Measurements from ENCODE around the gene PAM. TPM values are rescaled to one million over a fixed set of nuclear protein-coding genes. Genes with fewer than 3 reads are reported as not detected.

PAM gene
- total and polyA plus RNA-seq, 2 of the 13 experiments (the other 11 are each of a cell fraction or from before 2014, with no cell fraction given), result 20.2 to 79.1 TPM

DNA sequence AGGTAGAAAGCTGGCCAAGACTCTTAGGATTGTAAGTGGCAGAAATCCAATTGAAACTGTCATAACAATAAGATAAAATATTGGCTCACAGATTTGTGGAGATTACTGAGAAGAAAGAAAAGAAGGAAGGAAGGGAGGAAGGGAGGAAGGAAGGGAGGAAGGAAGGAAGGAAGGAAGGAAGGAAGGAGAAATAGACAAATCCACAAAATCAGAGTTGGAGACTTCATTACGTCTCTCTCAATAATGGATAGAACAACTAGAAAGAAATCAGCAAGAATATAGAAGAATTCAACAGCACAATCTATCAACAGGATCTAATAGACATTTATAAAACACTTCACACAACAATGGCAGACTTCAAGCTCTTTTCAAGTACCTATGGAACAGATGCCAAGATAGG lies 17.9 kb upstream of the PAM start:
- in situ Hi-C loops (cut with HindIII; ENCODE audit: extremely low pct_ligation_motif_present, low pct_unique_long_range_greater_than_20kb) (no loop called here), intact Hi-C loops (cut with micrococcal nuclease; ENCODE audit: unreplicated experiment) (no loop called here)
- Histone ChIP-seq H3K9ac (ENCODE audit: insufficient read depth, low read depth, low read length) (no peak overlapping the region), H3K9me3 (ENCODE audit: low read length) (no peaks in the 10 kb centered on the region), H3K4me2 (ENCODE audit: low read depth, low read length) (no peak overlapping the region), H3K79me2 (ENCODE audit: insufficient read depth, low read length) (no peaks in the 10 kb centered on the region), H3K4me3 (replicated peaks in 1 of 3; ENCODE audit: insufficient read depth in 1 of 3, low read depth in 2 of 3, low read length in 3 of 3) (no peak overlapping the region), H2AFZ (ENCODE audit: low read length) (no peak overlapping the region), H4K20me1 (ENCODE audit: insufficient read depth, low read length) (no peaks in the 10 kb centered on the region), H3K27ac (ENCODE audit: extremely low read length, insufficient read depth, low read length) (no peak overlapping the region), H3K4me1 (ENCODE audit: insufficient read depth, low read length) (peaks cover 7% of the 10 kb centered on the region; the same call in 1 of the 2 replicates), H3K27me3 (ENCODE audit: control insufficient read depth in 1 of 2, insufficient read depth in 2 of 2, low read length in 2 of 2) (peaks cover 0 to 3% of the 10 kb centered on the region in 2 experiments; a peak in 1 of 5 replicates), H3K36me3 (replicated peaks in 1 of 2; ENCODE audit: control insufficient read depth in 1 of 2, insufficient read depth in 2 of 2, low read length in 2 of 2) (no peaks in the 10 kb centered on the region)
- WGBS (ENCODE audit: low lambda C conversion rate), result 3% methylated on average over 1 of the region's 1 CpG
- BruUV-seq (replicated peaks), result no TSS peak
- TF ChIP-seq FLYWCH1 (CRISPR knock-in tag; IDR thresholded peaks at IDR 0.05) (no peak), KLF15 (CRISPR knock-in tag; IDR thresholded peaks at IDR 0.05; ENCODE audit: borderline replicate concordance) (no peak), EP300 (IDR thresholded peaks at IDR 0.05; ENCODE audit: low read depth in 2 of 2, low read length in 2 of 2) (no peak), EP300 (CRISPR knock-in tag; IDR thresholded peaks at IDR 0.05; ENCODE audit: borderline replicate concordance) (no peak), ZNF749 (CRISPR knock-in tag; IDR thresholded peaks at IDR 0.05; ENCODE audit: borderline replicate concordance) (no peak), MXD4 (CRISPR knock-in tag; IDR thresholded peaks at IDR 0.05) (no peak), ZNF225 (CRISPR knock-in tag; IDR thresholded peaks at IDR 0.05) (no peak), ZKSCAN5 (CRISPR knock-in tag; IDR thresholded peaks at IDR 0.05) (no peak), TGIF2 (CRISPR knock-in tag; IDR thresholded peaks at IDR 0.05) (no peak), ZNF7 (CRISPR knock-in tag; IDR thresholded peaks at IDR 0.05) (no peak), ZFP82 (CRISPR knock-in tag; IDR thresholded peaks at IDR 0.05; ENCODE audit: borderline replicate concordance) (no peak), POLR2G (IDR thresholded peaks at IDR 0.05; ENCODE audit: low read depth, low read length) (no peak)
- TF ChIP-seq, protein P1, sequence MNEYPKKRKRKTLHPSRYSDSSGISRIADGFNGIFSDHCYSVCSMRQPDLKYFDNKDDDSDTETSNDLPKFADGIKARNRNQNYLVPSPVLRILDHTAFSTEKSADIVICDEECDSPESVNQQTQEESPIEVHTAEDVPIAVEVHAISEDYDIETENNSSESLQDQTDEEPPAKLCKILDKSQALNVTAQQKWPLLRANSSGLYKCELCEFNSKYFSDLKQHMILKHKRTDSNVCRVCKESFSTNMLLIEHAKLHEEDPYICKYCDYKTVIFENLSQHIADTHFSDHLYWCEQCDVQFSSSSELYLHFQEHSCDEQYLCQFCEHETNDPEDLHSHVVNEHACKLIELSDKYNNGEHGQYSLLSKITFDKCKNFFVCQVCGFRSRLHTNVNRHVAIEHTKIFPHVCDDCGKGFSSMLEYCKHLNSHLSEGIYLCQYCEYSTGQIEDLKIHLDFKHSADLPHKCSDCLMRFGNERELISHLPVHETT (CRISPR knock-in tag; conservative IDR thresholded peaks at IDR 0.05), result no peak
- POLR2A ChIA-PET, result no interaction called here
- DNase-seq (ENCODE audit: low spot score) (no peak), FAIRE-seq (no peak), ATAC-seq (no peak)
- CTCF ChIA-PET (ENCODE audit: low intra/inter-chr PET ratio, low total read pairs), result no interaction called here
